ENCODE data around the gene CDC7.

DNA sequence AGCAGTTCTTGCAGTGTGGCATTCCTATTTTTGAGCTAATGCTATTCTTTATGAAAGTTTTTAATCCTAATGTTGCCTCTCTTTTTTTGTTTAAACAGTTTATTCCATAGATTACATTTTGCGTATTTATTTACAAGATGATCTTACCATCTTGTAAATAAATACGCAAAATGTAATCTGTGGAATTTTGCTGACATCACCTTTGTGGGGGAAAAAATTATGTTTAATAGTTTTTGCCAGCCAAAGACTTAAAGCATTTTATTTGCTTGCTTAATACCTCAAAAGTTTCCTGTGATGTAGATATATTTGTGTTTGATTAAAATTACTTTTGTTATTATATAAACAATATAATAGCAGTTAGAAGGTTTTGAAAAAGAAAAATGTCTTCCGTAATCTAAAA, 15.3 kb downstream of the CDC7 start:
- TF ChIP-seq, protein P1, sequence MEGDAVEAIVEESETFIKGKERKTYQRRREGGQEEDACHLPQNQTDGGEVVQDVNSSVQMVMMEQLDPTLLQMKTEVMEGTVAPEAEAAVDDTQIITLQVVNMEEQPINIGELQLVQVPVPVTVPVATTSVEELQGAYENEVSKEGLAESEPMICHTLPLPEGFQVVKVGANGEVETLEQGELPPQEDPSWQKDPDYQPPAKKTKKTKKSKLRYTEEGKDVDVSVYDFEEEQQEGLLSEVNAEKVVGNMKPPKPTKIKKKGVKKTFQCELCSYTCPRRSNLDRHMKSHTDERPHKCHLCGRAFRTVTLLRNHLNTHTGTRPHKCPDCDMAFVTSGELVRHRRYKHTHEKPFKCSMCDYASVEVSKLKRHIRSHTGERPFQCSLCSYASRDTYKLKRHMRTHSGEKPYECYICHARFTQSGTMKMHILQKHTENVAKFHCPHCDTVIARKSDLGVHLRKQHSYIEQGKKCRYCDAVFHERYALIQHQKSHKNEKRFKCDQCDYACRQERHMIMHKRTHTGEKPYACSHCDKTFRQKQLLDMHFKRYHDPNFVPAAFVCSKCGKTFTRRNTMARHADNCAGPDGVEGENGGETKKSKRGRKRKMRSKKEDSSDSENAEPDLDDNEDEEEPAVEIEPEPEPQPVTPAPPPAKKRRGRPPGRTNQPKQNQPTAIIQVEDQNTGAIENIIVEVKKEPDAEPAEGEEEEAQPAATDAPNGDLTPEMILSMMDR (IDR thresholded peaks at IDR 0.05) = no peak
- no peak for TF ChIP-seq POLR2A (IDR thresholded peaks at IDR 0.05)
